Loucy (cell line): Measurements from ENCODE around the gene MICA.

Source experiments
- H2AFZ ChIP-seq: fragments of 200-600 bp; sonication (generic); 2 replicates; pipeline ENCODE4 v1.6.0; 2016; ENCODE audit warnings: antibody characterized with exemption, mild to moderate bottlenecking, low read length, moderate library complexity
- H3F3A ChIP-seq: fragments of 200-600 bp; 2 replicates; pipeline ENCODE4 v1.6.0; 2016; ENCODE audit warnings: antibody characterized with exemption, low read depth, mild to moderate bottlenecking
- H3K27me3 ChIP-seq: fragments of 200-600 bp; sonication (generic); 2 replicates; pipeline ENCODE4 v1.6.1; 2014; ENCODE audit warnings: low read length, mild to moderate bottlenecking; ENCODE audit not compliant: insufficient read depth, poor library complexity, severe bottlenecking
- H3K36me3 ChIP-seq: fragments of 200-600 bp; sonication (generic); 2 replicates; pipeline ENCODE4 v1.6.1; 2016; ENCODE audit warnings: low read length; ENCODE audit not compliant: insufficient read depth
- H3K4me1 ChIP-seq: fragments of 200-600 bp; sonication (generic); 2 replicates; pipeline ENCODE4 v1.5.1; 2014; ENCODE audit warnings: low read length, mild to moderate bottlenecking; ENCODE audit not compliant: insufficient read depth, poor library complexity, severe bottlenecking
- H3K4me2 ChIP-seq: fragments of 200-600 bp; sonication (generic); 2 replicates; pipeline ENCODE4 v1.6.0; 2014; ENCODE audit warnings: antibody characterized with exemption, low read length, low read depth, mild to moderate bottlenecking; ENCODE audit not compliant: poor library complexity, severe bottlenecking
- H3K4me3 ChIP-seq: fragments of 200-600 bp; sonication (generic); 2 replicates; pipeline ENCODE4 v1.5.1; 2014; ENCODE audit warnings: low read length, mild to moderate bottlenecking, mixed read lengths; ENCODE audit not compliant: poor library complexity, severe bottlenecking
- H3K79me2 ChIP-seq: fragments of 200-600 bp; sonication (generic); 2 replicates; pipeline ENCODE4 v1.6.1; 2014; ENCODE audit warnings: low read length; ENCODE audit not compliant: insufficient read depth
- H3K9ac ChIP-seq: fragments of 200-600 bp; sonication (generic); 2 replicates; pipeline ENCODE4 v1.6.0; 2014; ENCODE audit warnings: mild to moderate bottlenecking, low read depth, low read length, moderate library complexity; ENCODE audit not compliant: poor library complexity, severe bottlenecking
- H3K9me2 ChIP-seq: fragments of 200-600 bp; sonication (generic); replicated peaks from 2 replicates; pipeline ENCODE4 v1.6.1; 2016; ENCODE audit warnings: low read depth, low read length, mixed read lengths
- H3K9me3 ChIP-seq: fragments of 200-600 bp; sonication (generic); 2 replicates; pipeline ENCODE4 v1.6.1; 2014; ENCODE audit warnings: mild to moderate bottlenecking, antibody characterized with exemption, low read length, low read depth; ENCODE audit not compliant: insufficient read depth
- H4K20me1 ChIP-seq: fragments of 200-600 bp; sonication (generic); 2 replicates; pipeline ENCODE4 v1.6.0; 2014; ENCODE audit warnings: antibody characterized with exemption, low read length, mild to moderate bottlenecking; ENCODE audit not compliant: insufficient read depth, poor library complexity, severe bottlenecking
- CTCF ChIP-seq: fragments of 200-600 bp; sonication (generic); conservative IDR thresholded peaks from 2 replicates; pipeline ENCODE4 v1.5.1; 2014; ENCODE audit warnings: mild to moderate bottlenecking, antibody characterized with exemption, low read length
- EZH2phosphoT487 ChIP-seq: fragments of 200-600 bp; IDR thresholded peaks from 2 replicates; pipeline ENCODE4 v1.6.1; 2018; ENCODE audit warnings: antibody characterized with exemption, mild to moderate bottlenecking, moderate library complexity, borderline replicate concordance

The MICA gene

GRCh38 chr6:31362751-31363150, 40.6 kb upstream of the MICA start:
- H3K27me3 ChIP-seq, result no peaks in the 10 kb centered on the region
- H3K9me2 ChIP-seq, result no peaks in the 10 kb centered on the region

GRCh38 chr6:31363811-31364210, 39.6 kb upstream of the MICA start:
- no peaks in the 10 kb centered on the region for H3K36me3 ChIP-seq
- no peak overlapping the region for H3K4me2 ChIP-seq
- H4K20me1 ChIP-seq, result no peaks in the 10 kb centered on the region
- H3K9me2 ChIP-seq, result no peaks in the 10 kb centered on the region
- H3K9ac ChIP-seq, result no peak overlapping the region
- H3K4me3 ChIP-seq, result no peak overlapping the region
- no peaks in the 10 kb centered on the region for H3K9me3 ChIP-seq
- TF ChIP-seq CTCF (no peak), EZH2phosphoT487 (no peak)
- no peaks in the 10 kb centered on the region for H3K27me3 ChIP-seq
- H3F3A ChIP-seq, result no peaks in the 10 kb centered on the region
- H3K79me2 ChIP-seq, result no peaks in the 10 kb centered on the region
- peaks cover 9% of the 10 kb centered on the region for H3K4me1 ChIP-seq
- no peak overlapping the region for H2AFZ ChIP-seq

More at GRCh38 chr6:31362751-31363150, 40.6 kb upstream of the MICA start:
- no peak overlapping the region for H3K9ac ChIP-seq
- H2AFZ ChIP-seq, result no peak overlapping the region
- no peaks in the 10 kb centered on the region for H4K20me1 ChIP-seq
- H3K4me2 ChIP-seq, result no peak overlapping the region
- no peaks in the 10 kb centered on the region for H3K36me3 ChIP-seq
- H3K4me1 ChIP-seq, result peaks cover 19% of the 10 kb centered on the region
- TF ChIP-seq CTCF (no peak), EZH2phosphoT487 (no peak)
- H3F3A ChIP-seq, result no peaks in the 10 kb centered on the region
- H3K4me3 ChIP-seq, result no peak overlapping the region
- H3K79me2 ChIP-seq, result peaks cover 3% of the 10 kb centered on the region; the same call in 1 of the 2 replicates
- H3K9me3 ChIP-seq, result no peaks in the 10 kb centered on the region

- Histone ChIP-seq H3K9me2 (no peaks in the 10 kb centered on the region), H3K4me3 (no peak overlapping the region), H2AFZ (no peak overlapping the region), H3K79me2 (no peaks in the 10 kb centered on the region), H3K4me2 (no peak overlapping the region), H4K20me1 (no peaks in the 10 kb centered on the region), H3F3A (no peaks in the 10 kb centered on the region), H3K27me3 (no peaks in the 10 kb centered on the region), H3K9me3 (no peaks in the 10 kb centered on the region), H3K9ac (no peak overlapping the region), H3K4me1 (peaks cover 9% of the 10 kb centered on the region), H3K36me3 (no peaks in the 10 kb centered on the region)
- no peak for TF ChIP-seq CTCF
- no peak for TF ChIP-seq EZH2phosphoT487
Measured at GRCh38 chr6:31365864-31366263, 37.5 kb upstream of the MICA start.
